MCF 10A (cell line): ENCODE measurements around the gene POU3F3. TPM values are rescaled to one million over a fixed set of nuclear protein-coding genes. Genes with fewer than 3 reads are reported as not detected.

Experiments used
- BruUV-seq: library from RNA; stranded (reverse); fragments of 400-500 nt; replicated peaks from 2 replicates; lab custom pipeline; 2021; lab: Mats Ljungman, UMichigan
- CTCF ChIA-PET: fragments of 300-600 bp; sonication (Branson Sonifier 250); formaldehyde crosslinking; extraction: SDS; loops from one replicate; lab custom pipeline; 2021; ENCODE audit warnings: antibody characterized with exemption, inconsistent platforms; lab: Yijun Ruan, JAX
- POLR2A ChIA-PET: fragments of 300-600, 350-650 bp; sonication (Branson Sonifier 250); formaldehyde crosslinking; extraction: SDS; loops from one replicate; lab custom pipeline; 2020; ENCODE audit warnings: antibody characterized with exemption, inconsistent platforms; lab: Yijun Ruan, JAX
- DNase-seq: peaks from one replicate; pipeline ENCODE4 v3.0.0-alpha.2; 2018; ENCODE audit not compliant: unreplicated experiment
- H3K27ac Mint-ChIP-seq: one replicate; pipeline ENCODE4 v1.8.0; 2022; ENCODE audit warnings: mild to moderate bottlenecking, low read depth, mixed read lengths; ENCODE audit not compliant: unreplicated experiment
- H3K27me3 Mint-ChIP-seq: one replicate; pipeline ENCODE4 v1.8.0; 2022; ENCODE audit warnings: mixed read lengths; ENCODE audit not compliant: insufficient read depth, unreplicated experiment
- H3K36me3 Mint-ChIP-seq: one replicate; pipeline ENCODE4 v1.8.0; 2022; ENCODE audit warnings: mild to moderate bottlenecking, moderate library complexity, mixed read lengths; ENCODE audit not compliant: insufficient read depth, unreplicated experiment
- H3K4me1 Mint-ChIP-seq: one replicate; pipeline ENCODE4 v1.8.0; 2022; ENCODE audit warnings: mixed read lengths; ENCODE audit not compliant: insufficient read depth, unreplicated experiment
- H3K4me3 Mint-ChIP-seq: one replicate; pipeline ENCODE4 v1.8.0; 2022; ENCODE audit warnings: mild to moderate bottlenecking, moderate library complexity, mixed read lengths; ENCODE audit not compliant: unreplicated experiment
- H3K9me3 Mint-ChIP-seq: one replicate; pipeline ENCODE4 v1.8.0; 2022; ENCODE audit warnings: mixed read lengths; ENCODE audit not compliant: unreplicated experiment
- CTCF ChIP-seq: fragments of 200-600 bp; IDR thresholded peaks from one replicate; pipeline ENCODE4 v1.8.0; 2022; ENCODE audit warnings: antibody characterized with exemption, mild to moderate bottlenecking; ENCODE audit not compliant: unreplicated experiment
- intact Hi-C: fragments of 100-400 bp; cut with micrococcal nuclease; formaldehyde crosslinking; loops from 2 replicates; pipeline ENCODE4 v1.14.1; 2022
- total RNA-seq: library from RNA; stranded (reverse); gene quantifications from 2 replicates; pipeline ENCODE4 v1.2.3, GENCODE V29; 2022

The POU3F3 gene
- total RNA-seq, 1 experiment from 2014 or later: not detected

DNA sequence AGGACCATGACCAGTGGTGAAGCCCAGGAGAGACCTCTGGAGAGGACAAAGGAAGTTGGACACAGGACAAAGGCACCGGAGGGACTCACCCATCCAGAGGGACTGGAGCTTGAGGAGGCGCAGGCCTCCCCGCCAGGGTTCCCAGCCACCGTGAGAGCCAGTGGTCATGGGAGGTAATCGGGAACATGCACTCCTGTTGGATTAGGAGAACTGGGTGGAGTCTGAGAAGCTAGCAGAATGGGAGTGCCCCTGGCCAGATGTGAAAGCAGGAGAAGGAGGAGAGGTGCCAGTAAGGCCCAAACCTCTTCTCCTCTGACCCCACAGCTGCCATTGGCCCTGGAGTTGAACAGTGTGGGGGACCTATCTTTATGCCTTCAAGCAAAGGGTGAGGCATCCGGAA lies 20.3 kb downstream of the POU3F3 start:
- Mint-ChIP-seq H3K4me3 (no peak overlapping the region), H3K27ac (no peak overlapping the region), H3K27me3 (no peaks in the 10 kb centered on the region), H3K4me1 (no peaks in the 10 kb centered on the region), H3K36me3 (no peaks in the 10 kb centered on the region), H3K9me3 (no peaks in the 10 kb centered on the region)
- ChIA-PET POLR2A (interaction anchor here (0.7 kb wide), 1 partner anchor 468 kb away, joined by 3 read pairs; no protein-coding TSS in a partner anchor), CTCF (interaction anchor here (0.6 to 2.8 kb wide), 18 partner anchors 9 to 1898 kb away, joined by 3 to 15 read pairs (median 4); no protein-coding TSS in a partner anchor)
- no peak for DNase-seq
- TF ChIP-seq CTCF: no peak
- intact Hi-C loops: loop anchor here (10.0 kb wide), 2 partner anchors 429 to 1589 kb away; no protein-coding TSS in a partner anchor
- BruUV-seq: no TSS peak

DNA sequence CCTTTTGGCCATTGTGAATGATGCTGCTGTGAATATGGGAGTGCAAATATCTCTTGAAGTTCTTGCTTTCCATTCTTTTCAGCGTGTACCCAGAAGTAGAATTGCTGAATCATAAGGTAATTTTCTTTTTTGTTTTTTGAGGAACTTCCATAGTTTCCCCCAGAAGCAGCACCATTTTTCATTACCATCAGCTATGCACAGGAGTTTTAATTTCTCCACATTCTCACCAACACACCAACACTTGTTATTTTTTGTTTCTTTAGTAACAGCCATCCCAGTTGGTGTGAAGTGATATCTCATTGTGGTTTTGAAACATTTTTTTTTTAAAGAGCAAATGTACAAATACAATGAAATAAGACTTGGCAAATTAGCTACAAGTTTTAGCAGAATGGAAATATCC lies 21.3 kb downstream of the POU3F3 start:
- no peaks in the 10 kb centered on the region for H3K9me3 Mint-ChIP-seq
- H3K27ac Mint-ChIP-seq: no peak overlapping the region
- H3K4me1 Mint-ChIP-seq: no peaks in the 10 kb centered on the region
- BruUV-seq: no TSS peak
- CTCF ChIA-PET: interaction anchor here (0.7 to 2.8 kb wide), 3 partner anchors 26 to 1714 kb away, joined by 3 to 12 read pairs (median 6); no protein-coding TSS in a partner anchor
- no peak for TF ChIP-seq CTCF
- no peaks in the 10 kb centered on the region for H3K27me3 Mint-ChIP-seq
- no peak for DNase-seq
- POLR2A ChIA-PET: no interaction called here
- intact Hi-C loops: loop anchor here (10.0 kb wide), 2 partner anchors 430 to 1590 kb away; no protein-coding TSS in a partner anchor
- H3K36me3 Mint-ChIP-seq: no peaks in the 10 kb centered on the region
- no peak overlapping the region for H3K4me3 Mint-ChIP-seq

- no peaks in the 10 kb centered on the region for H3K36me3 Mint-ChIP-seq
- ChIA-PET CTCF (interaction anchor here (0.5 to 2.8 kb wide), 8 partner anchors 28 to 1848 kb away, joined by 3 to 12 read pairs (median 3); no protein-coding TSS in a partner anchor), POLR2A (interaction anchor here (0.6 kb wide), 1 partner anchor 1200 kb away, joined by 3 read pairs; no protein-coding TSS in a partner anchor)
- no peak overlapping the region for H3K27ac Mint-ChIP-seq
- no peak overlapping the region for H3K4me3 Mint-ChIP-seq
- intact Hi-C loops: loop anchor here (10.0 kb wide), 2 partner anchors 432 to 1592 kb away; no protein-coding TSS in a partner anchor
- no peaks in the 10 kb centered on the region for H3K27me3 Mint-ChIP-seq
- TF ChIP-seq CTCF: no peak
- no TSS peak for BruUV-seq
- no peaks in the 10 kb centered on the region for H3K9me3 Mint-ChIP-seq
- no peak for DNase-seq
- H3K4me1 Mint-ChIP-seq: no peaks in the 10 kb centered on the region
These were observed 23.0 kb downstream of the POU3F3 start for GRCh38 chr2:104876606-104877570.
